HT-29 (cell line): ENCODE data around the gene ERC1. TPM values are rescaled to one million over a fixed set of nuclear protein-coding genes. Genes with fewer than 3 reads are reported as not detected.

Source experiments
- DNase-seq: peaks from one replicate; pipeline ENCODE4 v3.0.0-alpha.2; 2015; ENCODE audit warnings: low spot score
- total RNA-seq: library from RNA; depleted of rRNA; stranded (reverse); fragments of >200 nt; shearing (Covaris generic); gene quantifications from 2 replicates; pipeline ENCODE4 v1.2.3, GENCODE V29; 2014; rRNA removed

ERC1 gene
- 10.0 and 11.6 TPM in 2 replicates for total RNA-seq

DNA sequence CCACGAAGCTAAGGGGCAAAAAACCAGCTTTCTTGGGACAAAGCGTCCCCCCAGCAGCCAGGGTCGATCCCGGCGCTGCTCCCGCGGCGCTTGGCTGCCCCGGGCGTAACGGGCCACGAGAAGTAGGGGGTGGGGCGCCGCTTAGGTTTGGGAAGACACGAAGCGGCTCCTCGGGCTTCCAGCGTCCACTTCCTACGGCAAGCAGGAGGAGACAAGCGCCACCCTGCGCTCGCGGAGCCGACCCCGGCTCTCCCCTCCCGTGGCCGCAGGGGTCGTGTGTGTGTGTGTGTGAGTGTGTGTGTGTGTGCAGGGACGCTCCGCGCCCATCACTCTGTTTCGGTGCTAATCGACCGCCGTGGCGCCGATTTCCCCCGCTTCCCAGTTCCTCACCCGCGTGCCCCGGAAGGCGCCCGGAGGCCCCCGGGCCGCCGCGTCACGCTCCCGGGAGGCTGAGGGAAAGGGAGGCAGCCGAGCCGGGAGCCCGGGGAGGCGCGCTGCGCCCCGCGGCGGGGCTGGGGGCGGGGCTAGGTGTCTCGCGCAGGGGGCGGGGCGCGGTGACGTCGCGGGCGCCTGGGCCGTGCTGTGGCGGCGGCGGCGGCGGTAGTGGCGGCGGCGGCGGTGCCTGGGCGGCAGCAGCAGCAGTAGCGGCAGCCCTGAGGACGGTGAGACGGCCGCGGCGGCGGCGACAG is at the start of gene ERC1:
TSS of gene ERC1 (plus strand) at position 563 of the 689 bp plus-strand sequence. CDS start 36,681 bp downstream, outside the sequence.
- DNase-seq, result peak; percentile 79

GRCh38 chr12:943051-943450 is 48.0 kb upstream of the ERC1 start:
- no peak for DNase-seq

DNA sequence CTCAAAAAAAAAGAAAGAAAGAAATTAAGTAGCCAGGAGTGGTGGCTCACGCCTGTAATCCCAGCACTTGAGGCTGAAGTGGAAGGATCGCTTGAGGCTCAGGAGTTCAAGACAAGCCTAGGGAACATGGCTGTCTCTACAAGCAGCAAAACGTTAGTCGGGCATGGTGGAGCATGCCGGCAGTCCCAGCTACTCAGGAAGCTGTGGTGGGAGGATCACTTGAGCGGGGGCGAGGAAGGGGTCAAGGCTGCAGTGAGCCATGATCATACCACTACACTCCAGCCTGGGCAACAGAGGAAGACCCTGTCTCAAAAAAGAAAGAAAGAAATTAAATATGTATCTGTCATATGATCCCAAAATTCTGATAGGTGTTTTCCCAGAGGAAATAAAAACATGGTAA is 46.8 kb upstream of the ERC1 start:
- DNase-seq, result no peak

DNA sequence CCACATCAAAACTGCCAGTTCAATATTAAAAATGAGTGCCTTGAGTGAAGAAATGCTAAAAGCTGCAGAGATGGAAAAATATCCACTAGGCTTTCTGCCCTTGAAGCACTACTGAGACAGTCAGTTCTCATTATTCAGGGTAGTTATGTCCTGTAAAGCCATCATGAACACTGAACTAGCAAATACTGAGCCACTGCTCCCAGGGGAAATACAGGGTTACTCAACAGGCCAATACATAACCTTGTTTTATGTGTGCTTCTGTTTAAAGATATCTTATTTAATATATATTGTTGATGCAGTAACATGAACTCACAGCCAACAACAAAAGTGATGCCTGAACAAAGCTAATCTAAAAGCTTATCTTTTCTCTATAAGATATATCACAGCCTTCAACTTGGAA is 44.8 kb upstream of the ERC1 start:
- DNase-seq, result no peak

DNA sequence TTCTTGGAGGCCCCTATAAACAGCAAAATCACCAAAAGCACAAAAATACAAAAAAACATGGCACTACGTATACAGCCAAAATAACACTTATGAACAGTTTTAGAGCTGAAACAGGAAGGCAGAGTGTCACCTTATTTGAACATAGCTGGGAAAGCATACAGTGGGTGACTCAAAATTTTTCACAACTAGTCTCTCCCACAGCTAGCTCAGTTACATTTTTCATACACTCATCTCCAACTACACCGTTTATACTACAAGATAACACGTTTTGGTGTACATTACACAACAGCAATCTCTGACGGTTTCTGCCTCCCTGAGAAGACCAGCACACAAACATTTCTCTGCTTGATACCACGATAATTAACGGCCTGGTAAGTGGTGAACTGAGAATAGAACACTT is 44.4 kb upstream of the ERC1 start:
- DNase-seq, result no peak

DNA sequence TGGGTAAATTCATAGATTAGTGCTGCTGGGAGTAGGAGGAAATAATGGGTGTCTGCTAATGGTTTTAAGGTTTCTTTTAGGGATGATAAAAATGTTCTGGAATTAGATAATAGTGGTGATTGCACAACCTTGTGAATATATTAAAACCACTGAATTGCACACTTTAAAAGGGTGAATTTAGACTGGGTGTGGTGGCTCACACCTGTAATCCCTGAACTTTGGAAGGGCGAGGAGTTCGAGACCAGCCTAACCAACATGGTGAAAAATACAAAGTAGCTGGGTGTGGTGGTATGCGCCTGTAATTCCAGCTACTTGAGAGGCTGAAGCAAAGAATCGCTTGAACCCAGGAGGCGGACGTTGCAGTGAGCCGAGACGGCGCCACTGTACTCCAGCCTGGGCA is 42.8 kb upstream of the ERC1 start:
- no peak for DNase-seq

GRCh38 chr12:949453-950191 is 41.4 kb upstream of the ERC1 start, which contains the start of gene RAD52:
Gene RAD52, minus strand, starts transcription at chr12:949694. Its CDS starts 16,636 bp downstream, at chr12:933058.
- DNase-seq, result peak; percentile 98

DNA sequence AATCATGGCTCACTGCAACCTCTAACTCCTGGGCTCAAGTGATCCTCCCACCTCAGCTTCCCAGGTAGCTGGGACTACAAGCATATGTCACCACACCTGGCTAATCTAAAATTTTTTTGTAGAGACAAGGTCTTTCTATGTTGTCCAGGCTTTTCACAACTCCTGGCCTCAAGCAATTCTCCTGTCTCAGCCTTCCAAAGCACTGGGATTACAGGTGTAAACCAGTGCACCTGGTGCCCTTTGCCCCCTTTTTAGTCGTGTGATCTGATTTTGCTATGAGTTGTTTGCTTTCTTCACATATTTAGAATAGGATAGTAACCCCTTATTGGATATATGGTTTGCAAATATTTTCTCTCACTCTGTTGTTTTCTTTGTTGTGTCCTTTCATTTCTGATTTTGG is 39.8 kb upstream of the ERC1 start:
- no peak for DNase-seq

- DNase-seq, result no peak
Measured at GRCh38 chr12:953776-954175, 37.2 kb upstream of the ERC1 start.

DNA sequence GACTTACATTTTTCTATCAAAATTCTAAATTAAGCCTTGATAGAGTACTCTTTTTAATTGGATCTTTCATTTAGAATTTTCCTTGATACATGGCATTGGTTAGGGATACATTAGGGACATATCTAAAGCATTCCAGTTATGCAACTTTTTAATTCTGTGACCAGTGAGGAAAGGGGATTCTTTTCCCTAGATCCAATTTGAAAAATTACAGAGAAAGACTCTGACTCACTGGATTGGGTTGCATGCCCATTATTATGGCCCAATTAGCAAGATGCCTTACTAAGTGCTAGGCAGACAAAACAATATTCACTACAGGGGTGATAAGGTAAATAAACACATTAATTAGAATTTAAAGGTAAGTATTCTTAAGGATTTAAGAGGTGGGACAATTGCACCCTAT is 36.3 kb upstream of the ERC1 start:
- no peak for DNase-seq

- no peak for DNase-seq
Measured at GRCh38 chr12:955939-956338, 35.1 kb upstream of the ERC1 start.

DNA sequence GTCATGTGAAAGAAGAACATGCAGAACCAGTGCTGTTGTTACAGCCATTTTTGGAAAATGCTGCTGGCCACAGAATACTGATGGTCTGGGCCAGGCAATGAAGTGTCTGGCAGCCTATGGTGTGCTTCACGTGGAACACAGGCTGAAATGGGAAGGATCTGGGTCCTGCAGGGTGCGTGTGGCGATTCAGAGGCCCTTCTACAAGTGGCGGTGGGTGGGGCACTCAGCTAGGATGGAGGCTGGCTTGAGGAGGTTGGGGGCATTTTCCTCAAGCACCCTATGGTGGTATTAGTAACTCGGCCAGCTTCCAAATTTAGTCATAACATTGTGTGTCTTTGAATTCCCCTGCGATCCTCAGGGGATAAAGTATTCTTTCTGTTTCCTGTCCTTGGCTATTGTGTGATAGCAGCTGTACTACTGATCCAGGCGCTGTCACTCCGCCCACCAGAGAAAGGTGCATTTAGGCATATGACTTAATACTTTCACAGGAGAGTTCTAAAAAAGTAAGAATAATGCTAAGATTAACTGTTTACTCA is 32.4 kb upstream of the ERC1 start:
- no peak for DNase-seq

DNA sequence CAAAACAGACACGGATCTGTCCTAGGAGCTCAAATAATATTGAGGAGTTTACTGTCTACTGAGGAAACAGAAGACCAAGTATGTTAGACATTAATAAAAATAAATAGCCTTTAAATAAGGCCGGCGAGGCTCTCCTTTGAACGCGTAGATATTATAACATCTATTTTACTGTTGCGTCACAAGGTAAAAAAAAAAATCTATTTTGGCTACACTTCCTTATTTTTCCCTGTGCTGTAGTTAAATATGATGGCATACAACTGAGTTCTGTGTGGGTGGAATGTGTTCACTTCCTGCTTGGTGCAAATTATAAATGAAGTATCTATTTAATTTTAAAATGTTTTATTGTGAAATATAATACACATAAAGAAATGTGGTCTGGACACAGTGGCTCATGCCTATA is 24.3 kb upstream of the ERC1 start:
- DNase-seq, result no peak

DNA sequence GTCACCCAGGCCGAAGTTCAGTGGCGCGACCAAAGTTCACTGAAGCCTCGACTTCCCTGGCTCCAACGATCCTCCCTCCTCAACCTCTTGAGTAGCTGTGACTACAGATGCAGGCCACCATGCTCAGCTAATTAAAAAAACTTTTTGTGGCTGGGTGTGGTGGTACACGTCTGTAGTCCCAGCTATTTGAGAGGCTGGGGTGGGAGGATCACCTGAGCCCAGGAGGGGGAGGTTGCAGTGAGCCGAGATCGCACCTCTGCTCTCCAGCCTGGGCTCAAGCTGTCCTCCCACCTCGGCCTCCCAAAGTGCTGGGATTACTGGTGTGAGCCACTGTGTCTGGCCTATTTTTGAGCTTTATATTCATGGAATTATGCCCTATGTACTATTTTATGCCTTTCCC is 23.4 kb upstream of the ERC1 start:
- no peak for DNase-seq

DNA sequence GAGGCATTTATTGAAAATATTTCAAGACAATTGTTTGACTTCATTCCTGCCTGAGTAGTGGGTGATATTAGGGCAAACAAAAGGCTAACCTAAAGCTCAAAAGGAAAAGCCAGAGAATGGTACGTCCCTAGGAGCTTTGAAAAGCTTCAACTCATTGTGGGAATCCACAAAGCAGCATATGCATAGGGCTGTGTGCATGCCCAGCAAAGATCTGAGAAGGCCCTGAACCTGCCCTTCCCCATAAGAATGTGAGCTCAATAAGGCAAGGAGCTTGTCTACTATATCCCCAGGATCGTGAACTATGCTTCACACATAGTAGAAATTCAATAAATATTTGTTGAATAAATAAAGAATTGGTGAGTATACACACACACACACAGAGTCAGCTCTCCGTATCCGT is 22.5 kb upstream of the ERC1 start:
- DNase-seq, result no peak

- no peak for DNase-seq
Measured at GRCh38 chr12:969821-970220, 21.2 kb upstream of the ERC1 start.

GRCh38 chr12:971991-972390 is 19.0 kb upstream of the ERC1 start:
- DNase-seq, result no peak

- DNase-seq, result no peak
Measured at GRCh38 chr12:974271-974862, 16.7 kb upstream of the ERC1 start.

DNA sequence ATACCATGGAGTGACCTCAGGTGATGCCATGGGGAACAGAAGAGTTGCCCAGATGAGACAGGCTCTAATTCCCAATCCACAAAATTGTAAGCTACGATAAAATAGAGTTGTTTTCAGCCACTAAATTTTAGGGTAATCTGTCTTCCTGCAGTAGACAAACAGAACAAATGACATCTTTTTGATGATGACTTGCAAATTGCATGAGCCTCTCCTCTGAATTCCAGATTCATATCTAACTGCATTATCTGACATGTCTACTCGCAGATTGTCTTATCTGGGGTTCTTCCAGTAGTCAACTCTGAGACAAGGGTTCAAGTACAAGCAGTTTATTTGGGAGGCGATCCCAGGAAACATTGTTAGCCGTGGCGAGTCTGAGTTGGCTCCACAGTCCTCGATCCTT is 14.4 kb upstream of the ERC1 start:
- no peak for DNase-seq

DNA sequence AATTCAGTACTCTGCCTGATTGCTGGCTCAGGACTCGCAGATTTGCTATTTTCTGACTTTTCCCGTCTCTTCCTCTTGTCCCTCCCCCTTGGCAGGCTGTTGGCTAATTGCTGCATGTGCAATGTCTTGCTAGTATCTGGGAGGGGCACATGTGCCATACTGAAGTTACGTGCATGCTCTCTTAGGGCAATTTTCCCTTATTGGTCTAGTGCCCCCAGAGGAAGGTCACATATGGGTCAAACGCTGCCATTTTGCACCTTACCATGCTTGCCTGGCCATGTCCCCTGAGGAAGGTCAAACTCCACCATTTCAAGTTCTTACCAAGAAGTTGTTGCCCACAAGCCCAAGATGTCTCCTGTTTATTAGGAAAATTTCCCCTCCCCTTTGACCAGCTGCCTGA is 13.9 kb upstream of the ERC1 start:
- no peak for DNase-seq

GRCh38 chr12:979349-979748 is 11.7 kb upstream of the ERC1 start:
- no peak for DNase-seq

DNA sequence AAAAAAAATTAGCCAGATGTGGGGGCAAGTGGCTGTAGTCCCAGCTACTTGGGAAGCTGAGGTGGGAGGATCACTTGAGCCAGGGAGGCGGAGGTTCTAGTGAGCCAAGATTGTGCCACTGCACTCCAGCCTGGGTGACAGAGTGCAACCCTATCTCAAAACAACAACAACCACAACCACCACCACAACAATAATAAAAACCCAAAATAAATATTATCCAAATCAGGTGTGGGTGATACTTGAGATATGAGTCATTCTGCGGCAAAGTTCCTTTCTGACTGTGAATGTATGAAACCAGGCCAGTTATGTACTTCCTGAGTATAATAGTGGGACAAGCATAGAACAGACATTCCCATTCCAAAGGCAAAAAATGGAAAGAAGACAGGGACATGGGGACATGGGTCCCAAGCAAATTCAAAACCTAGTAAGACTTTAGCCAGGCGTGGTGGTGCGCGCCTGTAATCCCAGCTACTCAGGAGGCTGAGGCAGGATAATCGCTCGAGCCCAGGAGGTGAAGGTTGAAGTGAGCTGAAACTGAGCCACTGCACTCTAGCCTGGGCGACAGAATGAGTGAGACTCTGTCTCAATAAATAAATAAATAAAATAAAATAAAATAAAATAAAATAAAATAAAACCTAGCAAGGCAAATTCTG is 9.7 kb upstream of the ERC1 start:
- no peak for DNase-seq
